GM21526 (cell line): ENCODE measurements around the gene CRX.
"Not testable (repeated sequence)": the region's sequence is repeated elsewhere in the genome, so short reads cannot be mapped to it uniquely, and the experiment has no call there.

ENCODE experiments used
- ATAC-seq: cut with Tn5 transposase; IDR thresholded peaks from one replicate; pipeline ENCODE4 v1.9.1; 2021; ENCODE audit warnings: moderate library complexity; ENCODE audit not compliant: unreplicated experiment, low FRiP score

Gene CRX

DNA sequence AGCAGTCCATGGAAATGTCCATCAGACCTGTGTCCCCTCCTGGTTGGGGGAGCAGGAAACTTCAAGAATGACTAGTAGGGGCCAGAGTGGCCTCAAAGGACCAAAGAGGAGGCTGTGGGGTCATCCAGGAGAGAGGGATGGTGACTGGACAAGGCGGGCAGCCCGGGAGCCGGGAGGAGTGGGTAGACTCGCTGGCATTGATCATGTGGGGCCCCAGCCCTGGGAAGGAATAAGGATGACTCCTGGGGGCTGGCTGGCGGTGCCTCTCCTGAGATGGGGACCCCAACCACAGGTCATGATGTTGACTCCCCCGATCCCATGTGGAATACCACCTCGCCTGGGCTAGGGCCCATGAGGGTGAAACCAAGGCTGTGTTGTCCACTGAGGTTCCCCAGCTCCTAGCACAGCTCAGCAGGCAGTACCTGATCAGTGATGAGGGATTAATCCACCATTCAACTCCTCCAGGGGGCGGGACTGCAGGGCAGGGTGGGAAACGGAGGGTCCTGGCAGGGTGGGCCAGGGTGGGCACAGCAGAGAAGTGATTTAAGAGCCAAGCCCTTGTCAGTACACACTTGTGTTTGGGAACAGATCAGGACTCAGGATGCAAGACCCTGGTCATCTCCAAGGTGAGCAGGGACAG is 37.0 kb downstream of the CRX start, which contains the start of gene TPRX2:
TSS of gene TPRX2 (plus strand) at position 590 of the 640 bp plus-strand sequence. CDS start at position 602, 12 bp downstream.
- ATAC-seq, result not testable (repeated sequence)

DNA sequence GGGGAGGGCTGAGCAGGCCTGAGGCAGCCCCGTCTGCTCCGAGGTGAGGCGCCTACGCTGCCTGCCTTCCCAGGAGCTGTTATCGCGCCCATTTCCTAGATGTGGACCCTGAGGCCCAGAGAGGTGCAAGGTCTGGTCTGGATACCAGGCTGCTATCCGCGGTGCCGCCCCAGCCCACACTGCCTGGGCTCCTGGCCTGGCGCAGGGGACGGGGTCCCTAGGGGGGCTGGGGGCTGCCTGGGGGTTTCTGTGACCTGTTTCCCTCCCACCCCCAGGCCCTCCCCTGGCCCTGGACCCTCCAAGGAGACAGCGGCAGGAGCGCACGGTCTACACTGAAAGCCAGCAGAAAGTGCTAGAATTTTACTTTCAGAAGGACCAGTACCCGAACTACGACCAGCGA is 38.1 kb downstream of the CRX start:
- ATAC-seq, result not testable (repeated sequence)

DNA sequence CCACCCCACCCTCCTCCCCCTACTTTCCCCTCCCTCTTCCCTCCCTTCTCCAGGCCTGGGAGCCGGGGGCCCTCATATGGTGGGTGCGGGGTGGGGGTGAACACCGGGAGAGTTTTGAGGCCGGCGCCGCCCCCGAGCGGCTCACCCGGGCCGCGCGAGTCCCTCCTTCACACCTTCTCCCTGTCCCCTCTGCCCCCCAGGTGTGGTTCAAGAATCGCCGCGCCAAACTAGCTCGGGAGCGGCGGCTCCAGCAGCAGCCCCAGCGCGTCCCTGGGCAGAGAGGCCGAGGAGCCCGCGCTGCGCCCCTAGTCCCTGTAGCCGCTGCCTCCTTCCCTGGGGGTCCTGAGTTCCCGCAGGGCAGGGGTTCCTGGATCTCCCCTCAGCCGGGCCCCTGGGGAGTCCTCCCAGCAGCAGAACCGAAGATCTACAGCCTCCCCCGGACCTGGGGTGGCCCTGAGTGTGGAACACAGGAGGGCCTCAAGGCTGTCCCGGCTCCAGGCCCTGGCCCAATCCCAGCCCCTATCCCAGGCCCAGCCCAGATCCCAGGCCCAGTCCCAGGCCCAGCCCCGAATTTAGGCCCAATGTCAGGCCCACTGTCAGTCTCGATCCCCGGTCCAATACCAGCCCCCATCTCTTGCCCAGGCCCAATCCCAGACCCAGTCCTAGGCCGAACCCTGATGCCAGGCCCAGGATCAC is 39.0 kb downstream of the CRX start:
- no peak for ATAC-seq

DNA sequence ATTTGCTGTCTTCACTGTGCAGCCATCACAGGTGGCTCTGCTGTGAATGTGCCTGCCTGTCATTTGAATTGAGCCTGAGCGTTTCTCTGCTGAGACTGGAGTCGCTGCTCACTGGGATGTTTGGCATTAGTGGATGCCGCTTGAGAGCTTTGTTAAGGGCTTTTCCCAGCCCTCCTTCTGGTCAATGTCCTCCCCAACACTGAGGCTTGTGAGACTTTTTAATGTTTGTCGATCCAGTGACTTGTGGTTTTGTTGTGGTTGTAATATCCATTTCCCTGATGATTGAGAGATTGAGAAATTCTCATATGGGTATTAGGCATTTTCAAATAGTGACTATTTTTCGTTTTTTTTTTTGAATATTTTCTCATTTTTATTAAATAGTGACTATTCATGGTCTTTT is 39.9 kb downstream of the CRX start:
- ATAC-seq, result no peak

DNA sequence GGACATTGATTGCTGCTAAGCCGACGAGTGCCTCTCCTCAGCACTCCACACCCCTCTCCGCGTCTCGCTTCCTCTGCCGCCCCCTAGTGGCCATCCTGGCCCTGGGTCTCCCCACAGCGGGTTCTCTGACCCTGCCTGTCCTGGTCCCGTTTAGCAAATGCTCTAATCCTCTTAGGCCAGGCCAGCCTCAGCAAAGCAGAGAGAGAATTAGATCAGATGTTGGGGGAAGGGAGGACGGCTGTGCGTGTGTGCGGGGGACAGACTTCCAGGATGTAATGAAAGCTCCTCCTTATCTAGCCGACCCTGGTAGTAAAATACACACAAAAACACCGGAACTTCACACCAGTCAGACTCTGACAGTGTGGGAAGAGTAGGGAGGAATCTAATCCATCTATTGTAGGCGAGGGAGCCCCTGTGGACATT is 41.8 kb downstream of the CRX start:
- no peak for ATAC-seq

DNA sequence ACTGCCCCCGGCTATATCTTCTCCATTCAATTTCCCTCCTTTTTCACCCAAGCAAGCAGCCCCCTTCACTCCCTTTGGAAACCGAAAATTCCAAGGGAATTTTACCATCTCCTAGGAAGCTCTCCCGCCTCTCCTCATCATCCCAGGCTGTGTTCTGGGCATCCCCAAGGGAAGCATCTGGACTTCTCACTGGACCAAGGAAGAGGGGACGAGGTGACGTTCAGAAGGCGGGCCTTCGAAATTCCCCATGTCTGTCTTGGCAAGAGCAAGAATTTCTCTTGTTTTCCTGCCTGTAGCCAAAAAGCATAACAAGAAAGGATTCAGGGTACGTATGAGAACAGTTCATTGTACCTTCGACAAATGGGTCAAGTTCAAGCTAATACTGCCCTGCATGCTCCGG is 43.4 kb downstream of the CRX start:
- no peak for ATAC-seq

DNA sequence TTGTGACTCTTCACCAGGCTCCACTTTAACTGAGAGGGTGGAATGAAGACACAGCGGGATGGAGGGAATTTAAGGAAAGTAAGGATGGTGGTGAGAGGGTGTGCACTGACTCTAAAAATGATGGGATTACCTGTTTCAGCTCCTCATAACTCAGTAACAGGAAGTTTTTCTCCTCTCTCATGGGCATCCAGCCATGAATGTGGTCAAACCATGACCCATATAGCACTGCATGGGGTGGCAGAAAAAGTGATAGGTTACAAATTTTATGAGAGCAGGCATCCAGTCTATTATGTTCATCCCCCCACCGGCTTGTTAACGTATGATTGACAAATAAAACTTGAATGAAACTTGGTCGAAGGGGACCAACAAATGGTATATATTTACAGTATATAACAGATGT is 57.2 kb downstream of the CRX start:
- ATAC-seq, result no peak

DNA sequence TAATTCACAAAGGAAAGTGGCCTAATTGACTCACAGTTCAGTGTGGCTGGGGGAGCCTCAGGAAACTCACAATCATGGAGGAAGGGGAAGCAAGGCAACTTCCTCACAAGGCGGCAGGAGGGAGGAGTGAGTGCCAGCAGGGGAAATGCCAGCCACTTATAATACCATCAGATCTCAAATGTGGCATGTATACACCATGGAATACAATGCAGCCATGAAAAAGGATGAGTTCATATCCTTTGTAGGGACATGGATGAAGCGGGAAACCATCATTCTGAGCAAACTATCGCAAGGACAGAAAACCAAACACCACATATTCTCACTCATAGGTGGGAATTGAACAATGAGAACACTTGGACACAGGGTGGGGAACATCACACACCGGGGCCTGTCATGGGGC is 57.6 kb downstream of the CRX start:
- ATAC-seq, result not testable (repeated sequence)

DNA sequence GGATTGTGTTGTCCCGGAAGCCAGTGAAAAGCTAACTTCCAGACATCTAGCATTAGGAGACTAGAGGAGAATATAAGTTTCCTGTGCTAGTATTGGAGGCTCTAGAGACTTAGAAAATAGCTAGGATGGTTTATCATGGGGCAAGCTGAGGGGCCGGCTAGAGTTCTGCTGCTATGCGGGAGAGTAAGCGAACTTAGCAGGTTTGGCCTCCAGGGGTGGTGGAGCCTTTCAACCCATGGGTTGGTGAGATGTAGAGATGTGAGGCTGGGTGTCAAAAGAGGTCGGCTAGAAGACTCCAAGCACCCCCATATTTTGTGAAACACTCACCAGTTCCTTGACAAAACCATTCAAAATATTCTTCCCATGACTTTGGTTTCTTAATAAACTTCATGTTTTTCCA is 60.0 kb downstream of the CRX start:
- no peak for ATAC-seq

DNA sequence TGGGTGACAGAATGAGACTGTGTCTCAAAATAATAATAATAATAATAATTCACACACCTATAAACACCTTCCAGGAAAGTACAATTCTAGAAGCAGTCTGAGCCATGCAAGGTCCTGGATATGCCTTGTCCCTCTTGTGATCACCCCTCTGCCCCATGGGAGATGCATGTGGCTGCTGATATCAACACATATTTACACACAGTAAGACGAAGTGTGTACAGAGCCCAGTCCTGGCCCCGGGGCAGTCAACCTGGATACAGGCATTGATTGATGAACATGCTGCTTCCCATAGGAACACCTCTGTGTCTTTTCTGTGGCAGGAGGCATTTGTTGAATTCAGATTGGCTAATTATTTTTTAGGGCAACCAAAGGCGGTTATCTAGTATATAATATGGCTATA is 61.2 kb downstream of the CRX start:
- no peak for ATAC-seq

DNA sequence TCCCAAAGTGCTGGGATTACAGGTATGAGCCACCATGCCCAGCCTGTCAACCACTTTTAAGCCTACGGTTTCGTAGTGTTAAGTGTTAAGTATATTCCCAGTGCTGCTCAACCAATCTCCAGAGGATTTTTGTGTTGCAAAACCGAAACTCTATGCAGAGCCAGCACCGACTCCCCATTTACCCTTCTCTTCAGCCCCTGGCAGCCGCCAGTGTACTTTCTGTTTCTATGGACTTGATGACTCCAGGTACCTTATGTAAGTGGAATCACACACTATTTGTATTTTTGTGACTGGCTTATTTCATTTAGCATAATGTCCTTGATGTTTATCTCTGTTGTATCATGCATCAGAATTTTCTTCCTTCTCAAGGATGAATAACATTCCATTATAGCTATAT is 63.3 kb downstream of the CRX start:
- ATAC-seq, result no peak

DNA sequence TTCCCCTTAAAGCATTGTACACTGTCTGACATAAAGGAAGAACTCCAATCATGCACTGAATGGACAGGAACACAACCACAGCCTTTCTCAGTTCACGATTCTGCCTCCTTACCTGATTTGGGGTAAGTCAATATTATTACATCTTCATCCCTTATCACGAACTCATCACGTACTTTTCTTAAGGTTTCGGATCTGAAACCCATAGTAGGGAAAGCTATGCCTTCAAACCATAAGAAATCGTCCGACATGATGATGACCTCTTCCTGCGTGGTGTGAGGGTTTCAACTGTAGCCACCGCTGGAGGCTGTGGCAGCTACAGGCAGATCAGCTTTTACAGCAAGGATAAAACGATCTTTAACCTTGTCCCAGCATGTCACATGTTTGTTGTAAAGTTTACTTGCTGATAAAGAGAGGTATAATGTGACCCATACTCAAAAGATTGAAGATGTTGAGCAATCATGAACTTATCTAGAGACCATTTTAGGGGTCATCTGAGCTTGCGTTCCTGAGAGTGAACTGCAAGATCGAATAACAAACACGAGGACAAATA is 64.3 kb downstream of the CRX start, which contains the start of gene SULT2A1:
TSS of gene SULT2A1 (minus strand) at position 306 of the 550 bp plus-strand sequence. CDS start at position 248, 58 bp downstream.
- ATAC-seq, result no peak

DNA sequence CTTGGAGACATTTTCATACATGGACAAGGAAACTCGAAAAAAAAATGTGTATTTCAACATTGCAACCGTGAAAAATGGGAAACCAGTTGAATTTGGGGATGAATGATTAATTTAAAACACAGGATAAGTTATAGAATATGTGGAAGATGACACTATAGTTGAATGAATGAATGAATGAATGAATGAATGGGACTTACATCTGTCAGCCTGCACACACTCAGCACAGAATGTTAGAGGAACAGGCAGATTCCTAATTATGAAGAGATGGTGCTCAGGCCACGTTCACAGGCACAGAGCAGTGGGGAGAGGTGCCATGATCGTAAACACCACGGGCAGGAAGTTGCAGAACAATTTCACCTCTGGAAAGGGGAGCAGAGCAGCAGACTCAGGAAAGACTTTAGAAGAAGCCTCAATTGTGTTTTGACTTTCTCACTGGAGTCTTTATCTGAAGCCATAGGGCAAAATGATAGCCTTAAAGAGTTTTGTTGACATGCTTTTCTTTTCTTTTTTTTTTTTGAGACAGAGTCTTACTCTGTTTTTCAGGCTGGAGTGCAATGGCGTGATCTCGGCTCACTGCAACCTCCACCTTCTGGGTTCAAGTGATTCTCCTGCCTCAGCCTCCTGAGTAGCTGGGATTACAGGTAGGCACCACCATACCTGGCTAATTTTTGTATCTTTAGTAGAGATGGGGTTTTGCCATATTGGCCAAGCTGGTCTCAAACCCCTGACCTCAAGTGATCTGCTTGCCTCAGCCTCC is 69.3 kb downstream of the CRX start:
- no peak for ATAC-seq

DNA sequence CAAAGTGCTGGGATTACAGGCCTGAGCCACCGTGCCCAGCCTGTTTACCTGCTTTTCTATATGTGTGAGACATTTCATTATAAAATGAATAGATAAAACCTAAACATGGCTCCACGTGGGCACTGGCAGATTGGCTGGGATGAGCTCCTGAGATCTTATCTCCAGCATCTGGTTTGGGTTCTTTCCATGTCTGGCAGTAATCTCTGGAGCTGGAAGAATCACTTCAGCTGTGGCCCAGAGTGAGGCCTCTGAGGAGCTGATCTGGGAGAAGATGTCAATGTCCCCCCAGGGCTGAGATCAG is 69.8 kb downstream of the CRX start:
- no peak for ATAC-seq

DNA sequence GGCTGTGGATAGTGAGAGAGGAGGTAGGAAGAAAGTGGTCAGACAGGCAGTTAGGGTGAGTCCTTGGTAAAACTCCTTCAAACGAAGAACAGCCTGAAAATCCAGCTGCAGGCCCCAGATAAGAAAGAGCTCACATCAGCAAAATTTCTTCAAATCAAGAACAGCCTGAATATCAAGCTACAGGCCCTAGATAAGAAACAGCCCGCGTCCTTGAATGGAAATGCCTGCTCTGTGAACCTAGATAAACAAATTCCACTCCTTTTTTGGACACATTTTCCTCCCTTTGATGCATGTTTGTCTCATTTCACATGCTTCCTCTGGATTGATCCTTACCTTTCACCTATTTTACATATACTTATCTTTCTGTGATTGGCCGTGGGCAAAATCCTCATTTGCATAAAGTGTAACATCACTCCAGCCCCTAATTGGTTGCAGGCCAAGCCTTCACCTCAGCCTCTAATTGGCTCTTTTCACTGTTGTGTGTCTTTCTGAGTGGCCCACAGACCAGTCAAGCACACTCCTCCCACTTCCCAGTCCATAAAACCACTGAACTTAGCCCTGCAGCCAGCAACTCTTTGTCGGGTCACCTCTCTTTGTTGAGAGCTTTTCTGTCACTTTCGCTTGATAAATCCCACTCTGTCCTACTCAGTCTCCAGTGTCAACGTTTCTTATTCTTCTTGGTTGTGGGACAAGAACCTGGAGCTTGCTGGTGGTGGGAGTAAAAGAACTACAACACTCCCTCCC is 70.4 kb downstream of the CRX start:
- no peak for ATAC-seq
